Neural progenitor cell (in vitro differentiated cells): ENCODE measurements around the gene ASTN2.

ENCODE experiments used
- CTCF ChIP-seq: fragments of 200-600 bp; sonication (generic); IDR thresholded peaks from 2 replicates; pipeline ENCODE4 v1.5.1; 2017; ENCODE audit warnings: antibody characterized with exemption, mild to moderate bottlenecking
- EZH2 ChIP-seq: fragments of 200-600 bp; sonication (generic); IDR thresholded peaks from 2 replicates; pipeline ENCODE4 v1.6.1; 2017; ENCODE audit warnings: antibody characterized with exemption, mild to moderate bottlenecking, moderate library complexity

GRCh38 chr9:116506685-116507084 lies 908.2 kb downstream of the ASTN2 start:
- no peak for TF ChIP-seq CTCF
- no peak for TF ChIP-seq EZH2
